ENCODE measurements around the gene DLK1.

GRCh38 chr14:100737526-100737925 lies 10.8 kb downstream of the DLK1 start:
- no peak for TF ChIP-seq CTCF (IDR thresholded peaks at IDR 0.05)
- TF ChIP-seq POLR2A (IDR thresholded peaks at IDR 0.05), result no peak

All from body of pancreas (tissue), 4 donors.